Activated CD4-positive, alpha-beta T cell treated with anti-CD3 and anti-CD28 coated beads, Interleukin-2, amount 50 U/mL, for 16 hours (primary cell): ENCODE data around the gene PHF1.
A peak's percentile ranks its signal among the peaks of the same experiment; 100 is the strongest.
"Not testable (repeated sequence)": the region's sequence is repeated elsewhere in the genome, so short reads cannot be mapped to it uniquely, and the experiment has no call there.

Experiments used
- DNase-seq: peaks from one replicate; pipeline ENCODE4 v3.0.0-alpha.2; 2020

Gene PHF1

GRCh38 chr6:33391922-33392594, 18.8 kb upstream of the PHF1 start:
- peak; percentile 66 for DNase-seq

- DNase-seq, result no peak
Measured at GRCh38 chr6:33392595-33392948, 18.2 kb upstream of the PHF1 start.

- DNase-seq, result no peak
Measured at GRCh38 chr6:33392979-33393378, 17.8 kb upstream of the PHF1 start.

GRCh38 chr6:33397541-33397940, 13.3 kb upstream of the PHF1 start:
- no peak for DNase-seq

- not testable (repeated sequence) for DNase-seq
Measured at GRCh38 chr6:33398601-33399000, 12.2 kb upstream of the PHF1 start.

GRCh38 chr6:33399881-33400280, 10.9 kb upstream of the PHF1 start:
- not testable (repeated sequence) for DNase-seq

GRCh38 chr6:33404884-33405283, 5.9 kb upstream of the PHF1 start:
- no peak for DNase-seq

- DNase-seq, result no peak
Measured at GRCh38 chr6:33405386-33405940, 5.4 kb upstream of the PHF1 start.

- no peak for DNase-seq
Measured at GRCh38 chr6:33406126-33406525, 4.7 kb upstream of the PHF1 start.

- DNase-seq, result no peak
Measured at GRCh38 chr6:33407132-33407718, 3.6 kb upstream of the PHF1 start.

- peak; percentile 98 for DNase-seq
Measured at GRCh38 chr6:33410050-33410710, 634 bp upstream of the PHF1 start.

- DNase-seq, result no peak
Measured at GRCh38 chr6:33411632-33412005, 805 bp downstream of the PHF1 start.

GRCh38 chr6:33412140-33413009, 1.6 kb downstream of the PHF1 start:
- DNase-seq, result no peak

GRCh38 chr6:33413241-33414120, 2.7 kb downstream of the PHF1 start:
- DNase-seq, result no peak

GRCh38 chr6:33414592-33415271, 3.9 kb downstream of the PHF1 start:
- no peak for DNase-seq

GRCh38 chr6:33415831-33416230, 5.0 kb downstream of the PHF1 start:
- DNase-seq, result no peak

- DNase-seq, result peak; percentile 69
Measured at GRCh38 chr6:33416386-33417127, 5.7 kb downstream of the PHF1 start.

- DNase-seq, result no peak
Measured at GRCh38 chr6:33417128-33417902, 6.5 kb downstream of the PHF1 start.

- peak; percentile 100 for DNase-seq
Measured at GRCh38 chr6:33417903-33418689, 7.3 kb downstream of the PHF1 start, which contains the start of gene CUTA. Gene CUTA, minus strand, starts transcription at chr6:33418107. Its CDS starts 107 bp downstream, at chr6:33418000.
